Stimulated activated CD4-positive, alpha-beta T cell treated with anti-CD3 and anti-CD28 coated beads, TNF-alpha, amount 100 ng/mL, for 24 hours (primary cell): Measurements from ENCODE around the gene CASK.

Source experiments
- DNase-seq, 3 experiments: peaks; one replicate each; pipeline ENCODE4 v3.0.0-alpha.2; 2020; ENCODE audit warnings: low read depth in 3 of 3

The CASK gene

GRCh38 chrX:41909068-41909467 is 14.3 kb downstream of the CASK start:
- no peak for DNase-seq

- no peak for DNase-seq
Observed at GRCh38 chrX:41906515-41907187, 16.7 kb downstream of the CASK start.

GRCh38 chrX:41903544-41903943 is 19.8 kb downstream of the CASK start:
- no peak for DNase-seq

DNA sequence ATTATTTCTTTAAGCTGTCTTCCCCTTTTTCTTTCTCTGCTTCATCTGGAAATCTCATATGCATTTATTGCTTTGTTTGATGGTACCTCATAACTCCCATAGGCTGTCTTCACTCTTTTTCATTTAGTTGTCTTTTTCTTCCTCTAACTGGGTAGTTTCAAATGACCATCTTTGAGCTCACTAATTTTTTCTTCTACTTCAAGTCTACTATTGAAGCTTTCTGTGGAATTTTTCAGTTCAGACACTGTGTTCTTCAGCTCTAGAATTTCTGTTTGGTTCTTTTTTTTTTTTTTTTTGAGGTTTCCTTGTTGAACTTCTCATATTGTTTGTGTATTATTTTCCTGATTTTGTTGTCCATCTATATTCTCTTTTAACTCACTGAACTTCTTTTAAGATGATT is 23.0 kb downstream of the CASK start:
- no peak for DNase-seq

GRCh38 chrX:41895826-41896225 is 27.5 kb downstream of the CASK start:
- no peak for DNase-seq

GRCh38 chrX:41890026-41890423 is 33.3 kb downstream of the CASK start:
- DNase-seq, result no peak

DNA sequence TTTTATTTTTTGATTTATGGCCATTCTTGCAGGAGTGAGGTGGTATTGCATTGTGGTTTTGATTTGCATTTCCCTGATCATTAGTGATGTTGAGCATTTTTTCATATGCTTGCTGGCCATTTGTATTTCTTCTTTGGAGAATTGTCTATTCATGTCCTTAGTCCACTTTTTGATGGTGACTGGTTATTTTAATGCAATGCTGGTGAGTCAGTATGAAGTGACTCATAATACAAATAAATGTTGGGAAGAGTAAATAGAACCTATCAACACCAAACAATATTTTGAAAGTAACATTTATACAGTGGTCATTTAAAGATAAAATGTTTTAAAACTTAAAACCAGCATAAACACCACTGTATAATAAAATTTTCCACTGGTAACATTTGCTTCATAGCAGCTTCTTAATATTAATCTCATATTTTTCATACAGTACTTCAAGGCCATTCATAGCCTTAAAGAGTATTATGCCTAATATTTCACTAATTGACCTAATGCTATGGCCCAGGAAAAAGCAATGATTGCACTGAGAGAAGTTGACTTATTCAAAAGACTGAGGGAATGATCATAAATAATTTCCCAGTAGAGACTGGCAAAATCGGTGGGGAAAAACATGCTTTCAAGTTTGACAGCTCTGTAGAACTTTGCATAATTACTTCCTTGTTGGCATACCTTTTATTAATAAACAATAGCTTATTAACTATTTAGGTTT is 33.9 kb downstream of the CASK start:
- DNase-seq, result no peak

DNA sequence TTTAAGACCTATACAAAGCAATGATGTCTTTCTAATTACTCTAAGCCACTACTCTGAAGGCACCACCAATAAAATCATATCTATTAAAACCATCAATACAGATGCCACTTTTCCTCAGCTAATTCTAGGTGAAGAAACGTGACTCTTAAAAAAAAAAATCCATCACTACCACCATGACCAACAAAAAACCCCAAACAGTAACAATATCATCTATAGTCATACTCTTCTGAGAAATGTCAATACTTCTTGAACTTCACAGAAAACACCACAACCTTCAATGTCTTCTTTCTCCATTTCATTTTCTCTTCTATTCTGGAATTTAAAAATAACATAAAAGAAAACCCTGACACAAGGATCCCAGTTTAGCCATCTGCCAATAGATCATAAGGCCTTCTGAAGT is 35.7 kb downstream of the CASK start:
- no peak for DNase-seq

DNA sequence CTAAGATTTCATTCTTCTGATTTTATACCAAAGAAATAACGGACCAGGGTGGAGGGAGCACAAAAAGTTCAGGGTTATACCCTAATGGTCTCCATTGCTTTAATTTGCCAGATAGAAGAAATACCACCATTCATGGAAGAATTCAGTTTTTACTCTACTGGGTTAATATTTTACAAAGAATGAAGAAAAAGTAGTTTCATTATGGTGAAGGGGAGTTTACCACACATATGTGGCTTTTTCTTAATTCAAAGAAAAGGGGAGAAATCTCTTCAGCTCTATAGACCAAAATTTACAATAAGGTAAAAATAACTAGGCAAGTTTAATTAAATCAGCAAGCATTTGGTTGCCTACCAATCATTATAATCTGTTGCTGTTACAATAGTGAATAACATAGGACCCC is 37.6 kb downstream of the CASK start:
- no peak for DNase-seq

DNA sequence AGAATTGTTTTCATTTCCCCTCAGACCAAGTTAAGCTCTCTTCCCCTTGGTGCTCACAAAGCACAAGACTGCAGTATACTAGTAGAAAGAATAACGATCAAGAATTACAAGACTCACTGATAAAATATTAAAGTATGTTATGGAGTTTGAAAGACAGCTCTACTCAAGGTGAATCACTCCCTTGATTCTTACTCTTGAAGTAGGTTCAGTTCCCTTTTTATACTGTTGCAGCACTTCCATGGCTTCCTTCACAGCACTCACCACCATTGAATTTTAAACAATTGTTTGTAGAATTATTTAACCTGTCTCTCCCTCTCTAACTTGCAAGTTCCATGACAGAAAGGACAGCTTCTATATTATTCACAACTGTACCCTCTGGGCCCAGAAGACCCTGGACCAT is 42.2 kb downstream of the CASK start:
- no peak for DNase-seq

DNA sequence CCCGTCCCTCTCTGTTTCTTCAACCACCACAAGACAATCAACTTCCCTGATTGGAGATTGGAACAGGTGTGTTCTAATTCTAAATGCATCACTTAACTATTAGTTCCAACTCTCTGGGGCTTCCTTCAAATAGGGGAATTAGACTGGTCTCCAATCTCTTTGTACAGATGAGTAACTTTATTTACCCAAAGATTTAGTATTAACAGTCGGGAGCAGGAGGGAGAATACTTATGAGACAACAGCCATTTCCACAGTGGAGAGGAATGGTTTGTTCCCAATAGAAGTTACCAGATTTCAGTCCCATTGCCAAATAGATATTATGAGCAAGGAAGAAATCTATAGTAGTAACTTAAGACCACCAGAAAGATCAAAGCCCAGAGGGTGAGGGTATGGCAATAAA is 46.2 kb downstream of the CASK start:
- DNase-seq, result no peak

GRCh38 chrX:41875142-41875541 is 48.2 kb downstream of the CASK start:
- DNase-seq, result no peak

DNA sequence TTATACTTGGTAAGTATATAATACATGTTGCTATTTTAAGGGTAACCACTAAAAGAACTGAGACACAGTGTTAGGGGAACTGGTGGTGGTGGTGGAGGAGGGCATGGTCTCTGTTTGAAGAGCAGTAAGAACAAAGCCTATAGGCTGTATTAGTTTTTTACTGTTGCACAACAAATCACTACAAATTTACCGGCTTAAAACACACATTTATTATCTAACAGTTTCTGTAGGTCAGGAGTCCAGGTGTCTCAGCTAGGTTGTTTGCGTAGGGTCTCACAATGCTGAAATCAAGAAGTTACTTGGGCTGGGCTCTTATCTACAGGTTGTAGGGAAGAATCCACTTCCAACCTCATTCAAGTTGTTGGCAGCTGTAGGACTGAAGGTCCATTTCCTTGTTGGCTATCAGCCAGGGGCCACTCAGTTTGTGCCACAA is 52.6 kb downstream of the CASK start:
- DNase-seq, result no peak

GRCh38 chrX:41868392-41868977 is 54.9 kb downstream of the CASK start:
- no peak for DNase-seq

DNA sequence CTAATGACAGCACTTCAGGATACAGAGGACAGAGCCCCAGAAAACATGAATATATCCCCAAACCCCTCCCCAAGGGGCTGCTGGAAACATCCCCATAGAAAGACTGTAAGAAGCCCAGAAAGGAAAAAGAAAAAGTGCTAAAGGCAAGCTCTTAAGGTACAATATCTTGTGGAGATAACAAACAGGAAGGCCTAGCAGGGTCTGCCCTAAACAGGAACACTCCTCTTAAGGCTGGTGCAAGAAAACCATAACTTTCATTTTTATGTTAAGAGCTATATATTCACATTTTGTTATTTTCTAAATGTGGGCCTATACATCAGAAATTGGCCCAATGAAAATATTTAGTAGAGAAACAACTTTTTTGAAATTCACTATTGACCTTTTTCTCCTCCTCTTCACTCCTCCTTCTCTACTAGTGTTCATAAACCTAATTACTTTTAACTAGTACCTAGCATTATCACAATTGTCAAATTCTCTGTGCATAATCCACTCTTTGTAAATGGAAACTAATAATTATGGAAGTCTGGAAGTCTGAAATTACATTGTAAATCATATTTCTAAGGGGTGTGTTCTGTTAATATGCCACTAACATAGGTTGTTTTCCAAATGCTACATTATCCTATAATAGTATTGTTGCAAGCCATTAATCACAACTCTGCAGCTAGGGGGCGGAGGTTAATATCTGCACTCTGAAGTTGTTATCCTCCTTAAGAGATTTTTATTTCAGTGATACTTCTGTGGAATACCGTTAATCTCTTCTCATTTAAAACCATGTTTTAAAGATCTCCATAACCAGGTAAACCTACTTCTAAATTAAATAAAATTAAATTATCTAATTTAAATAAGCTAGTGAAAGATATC is 59.8 kb downstream of the CASK start:
- no peak for DNase-seq

DNA sequence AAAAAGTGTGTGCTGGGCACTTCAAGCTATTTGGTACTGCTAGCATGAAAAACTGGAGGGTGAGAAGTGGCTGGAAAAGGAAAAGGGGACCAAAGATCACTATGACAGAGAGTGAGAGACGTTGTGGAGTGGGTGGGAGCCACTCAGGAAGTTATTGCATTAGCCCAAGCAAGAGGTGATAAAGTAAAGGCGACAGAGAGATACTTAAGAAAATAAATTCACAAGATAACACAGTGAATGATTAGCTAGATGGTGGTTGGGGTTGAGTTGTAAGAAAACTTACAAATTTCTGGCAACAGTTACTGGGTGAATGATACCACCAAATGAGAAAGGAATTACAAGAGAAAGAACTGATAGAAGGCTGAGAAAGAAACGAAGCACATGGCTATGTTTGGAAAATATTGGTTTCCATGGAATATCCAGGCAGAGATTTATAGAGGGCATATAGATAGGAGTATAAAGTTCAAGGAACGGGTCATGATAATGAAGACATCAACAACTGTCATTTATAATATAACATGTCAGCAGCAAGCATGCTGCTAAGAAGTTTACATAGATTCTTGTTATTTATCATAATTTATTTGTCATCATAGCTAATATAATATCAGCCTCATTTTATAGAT is 60.7 kb downstream of the CASK start:
- DNase-seq, result no peak

DNA sequence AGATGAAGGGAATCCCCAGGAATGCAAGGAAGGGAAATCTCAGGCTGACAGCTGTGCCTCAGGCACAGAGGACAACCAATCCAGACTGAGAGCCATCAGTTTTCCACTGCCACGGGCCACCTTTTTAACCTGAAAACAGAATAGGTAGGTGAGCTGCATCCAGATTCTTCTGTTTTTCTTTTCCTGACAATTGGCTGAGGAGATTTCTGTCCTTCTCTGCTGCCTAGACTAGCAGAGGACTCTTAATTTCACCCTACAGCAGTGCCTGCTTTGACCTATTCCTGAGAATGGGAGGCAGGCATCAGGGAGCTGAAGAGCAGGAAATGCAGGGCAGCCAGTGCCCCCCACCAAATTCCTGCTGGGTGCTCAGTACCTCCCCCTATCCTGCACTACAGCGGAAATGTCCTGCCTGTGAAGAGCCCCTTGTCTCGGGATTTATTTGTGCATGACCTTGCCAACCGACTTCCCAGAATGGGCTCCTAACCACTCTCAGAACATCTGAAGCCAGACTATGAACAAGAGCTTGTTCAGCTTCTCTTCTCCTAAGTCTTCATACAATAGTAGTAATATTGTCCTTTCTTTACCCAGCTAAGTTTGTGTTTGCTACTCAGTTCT is 65.1 kb downstream of the CASK start:
- DNase-seq, result no peak

GRCh38 chrX:41857670-41858069 is 65.7 kb downstream of the CASK start:
- no peak for DNase-seq

DNA sequence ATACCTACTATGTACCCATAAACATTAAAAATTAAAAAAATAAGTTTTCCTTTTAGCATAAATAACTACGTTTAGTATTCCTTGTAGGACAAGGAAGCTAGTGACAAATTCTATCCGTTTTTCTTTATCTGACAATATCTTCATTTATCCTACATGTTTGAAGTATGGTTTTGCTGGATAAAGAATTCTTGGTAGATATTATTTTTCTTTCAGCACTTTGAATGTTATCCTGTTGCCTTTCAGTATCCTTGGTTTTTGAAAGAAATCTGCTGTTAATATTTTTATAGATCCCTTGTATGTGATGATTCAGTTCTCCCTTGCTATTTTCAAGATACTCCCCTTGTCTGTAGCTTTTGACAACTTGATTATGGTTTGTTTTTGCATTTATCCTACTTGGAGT is 76.6 kb downstream of the CASK start:
- no peak for DNase-seq

DNA sequence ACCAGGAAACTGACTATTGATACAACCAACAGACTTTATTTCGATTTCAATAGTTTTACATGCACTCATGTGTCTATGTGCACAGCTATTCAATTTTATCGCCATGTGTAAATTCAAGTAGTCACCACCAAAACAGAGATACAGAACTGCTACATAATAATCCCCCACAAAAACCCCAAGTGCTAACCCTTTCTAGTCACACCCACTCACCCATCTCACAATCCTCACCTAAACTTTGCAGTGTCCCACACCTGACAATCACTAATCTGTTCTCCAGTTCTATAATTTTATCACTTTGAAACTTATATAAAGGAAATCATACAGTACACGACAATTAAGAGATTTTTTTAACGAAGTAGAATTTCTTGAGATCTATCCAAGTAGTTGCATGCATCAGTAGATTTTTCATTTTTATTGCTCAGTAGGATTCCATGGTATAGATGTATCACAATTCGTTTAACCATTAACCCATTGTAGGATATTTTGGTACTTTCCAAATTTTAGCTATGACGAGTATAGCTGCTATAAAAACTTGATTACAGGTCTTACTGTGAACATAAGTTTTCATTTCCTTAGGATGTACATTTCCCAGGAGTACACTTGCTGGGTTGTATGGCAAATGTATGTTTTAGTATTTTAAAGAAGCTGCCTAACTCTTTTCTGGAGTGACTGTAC is 85.9 kb downstream of the CASK start:
- no peak for DNase-seq

GRCh38 chrX:41828826-41829225 is 94.5 kb downstream of the CASK start:
- DNase-seq, result no peak
